ENCODE results near the gene STK17A. TPM values are rescaled to one million over a fixed set of nuclear protein-coding genes. Genes with fewer than 3 reads are reported as not detected.

STK17A gene
- total and polyA plus RNA-seq, 2 of the 8 experiments (the other 6 are each of a cell fraction or from before 2014, with no cell fraction given): 2.2 to 12.2 TPM

- TF ChIP-seq RNF2 (IDR thresholded peaks at IDR 0.05; ENCODE audit: borderline replicate concordance, low read depth, low read length, missing control alignments, poor library complexity, severe bottlenecking): no peak
- TF ChIP-seq USF2 (IDR thresholded peaks at IDR 0.05; ENCODE audit: low read length): no peak
- no peak for TF ChIP-seq RFX5 (IDR thresholded peaks at IDR 0.05; ENCODE audit: borderline replicate concordance, low read depth, low read length)
- TF ChIP-seq KDM4A (IDR thresholded peaks at IDR 0.05; ENCODE audit: low read depth, low read length, severe bottlenecking): no peak
Measured at GRCh38 chr7:43653466-43653865, 70.6 kb downstream of the STK17A start (continued).
